K562 (cell line): ENCODE results near the gene C1QBP.

Source experiments
- MEIS2 ChIP-seq: fragments of 450-650 bp; IDR thresholded peaks from 2 replicates; pipeline ENCODE4 v1.6.1; 2014; ENCODE audit warnings: mild to moderate bottlenecking; ENCODE audit not compliant: partially characterized antibody
- SP2 ChIP-seq: IDR thresholded peaks from 2 replicates; pipeline ENCODE4 v1.6.1; 2011; ENCODE audit warnings: mild to moderate bottlenecking, low read depth, low read length, moderate library complexity; ENCODE audit not compliant: poor library complexity, severe bottlenecking; ENCODE audit errors: extremely low read depth
- SPI1 ChIP-seq: IDR thresholded peaks from 2 replicates; pipeline ENCODE4 v1.6.1; 2011; ENCODE audit warnings: low read depth, low read length, control low read depth, borderline replicate concordance
- ZNF175 ChIP-seq: fragments of 200-800 bp; sonication (Bioruptor generic); IDR thresholded peaks from 2 replicates; pipeline ENCODE4 v1.6.1; 2016; ENCODE audit warnings: low read depth, mild to moderate bottlenecking, missing genetic modification characterization, missing compliant biosample characterization
- TF ChIP-seq, protein P1 (sequence below): fragments of 450-650 bp; IDR thresholded peaks from 2 replicates; pipeline ENCODE4 v1.6.1; 2016; ENCODE audit warnings: low read depth, mild to moderate bottlenecking, moderate library complexity
- TF ChIP-seq, protein P2 (sequence below): fragments of 450-650 bp; IDR thresholded peaks from 2 replicates; pipeline ENCODE4 v1.7.1; 2018; ENCODE audit warnings: mild to moderate bottlenecking, low read depth; ENCODE audit not compliant: partially characterized antibody
- TF ChIP-seq, protein P3 (sequence below): sonication (generic); formaldehyde crosslinking; IDR thresholded peaks from 2 replicates; pipeline ENCODE4 v1.8.1; 2022; ENCODE audit warnings: missing genetic modification reagents

DNA sequence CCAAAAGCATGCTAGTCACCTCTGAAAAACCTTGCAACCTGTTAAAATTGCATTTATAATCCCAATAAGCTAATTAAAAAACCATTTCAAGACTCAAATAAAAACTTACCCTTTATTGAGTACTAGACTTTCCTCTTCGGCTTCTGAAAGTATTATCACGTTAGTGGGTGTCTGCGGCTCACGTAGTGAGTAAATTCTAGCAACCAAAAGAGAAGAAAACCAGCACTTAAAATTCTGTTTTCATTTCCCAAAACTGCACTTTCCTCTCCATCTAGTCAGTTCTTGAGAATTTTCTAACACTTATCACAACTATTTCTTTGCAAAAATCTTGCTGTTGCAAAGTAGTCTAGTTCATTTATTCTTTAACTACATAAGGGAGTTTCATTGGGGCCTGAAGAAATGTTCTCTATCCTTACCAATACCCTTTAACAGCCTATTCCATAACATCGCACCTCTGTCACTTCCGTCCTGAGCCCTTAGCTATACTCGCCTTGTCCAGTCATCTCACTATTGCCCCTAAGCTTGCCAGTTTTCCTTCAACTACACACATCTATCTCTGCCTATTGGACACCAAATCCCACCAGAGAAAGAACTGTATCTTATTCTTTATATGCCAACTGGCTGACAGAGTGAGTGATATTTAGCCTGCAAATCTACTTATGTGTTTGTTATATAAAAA lies 28.2 kb downstream of the C1QBP start:
- no peak for TF ChIP-seq ZNF175
- TF ChIP-seq SP2 = no peak
- TF ChIP-seq, protein P1, sequence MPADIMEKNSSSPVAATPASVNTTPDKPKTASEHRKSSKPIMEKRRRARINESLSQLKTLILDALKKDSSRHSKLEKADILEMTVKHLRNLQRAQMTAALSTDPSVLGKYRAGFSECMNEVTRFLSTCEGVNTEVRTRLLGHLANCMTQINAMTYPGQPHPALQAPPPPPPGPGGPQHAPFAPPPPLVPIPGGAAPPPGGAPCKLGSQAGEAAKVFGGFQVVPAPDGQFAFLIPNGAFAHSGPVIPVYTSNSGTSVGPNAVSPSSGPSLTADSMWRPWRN = no peak
- TF ChIP-seq, protein P2, sequence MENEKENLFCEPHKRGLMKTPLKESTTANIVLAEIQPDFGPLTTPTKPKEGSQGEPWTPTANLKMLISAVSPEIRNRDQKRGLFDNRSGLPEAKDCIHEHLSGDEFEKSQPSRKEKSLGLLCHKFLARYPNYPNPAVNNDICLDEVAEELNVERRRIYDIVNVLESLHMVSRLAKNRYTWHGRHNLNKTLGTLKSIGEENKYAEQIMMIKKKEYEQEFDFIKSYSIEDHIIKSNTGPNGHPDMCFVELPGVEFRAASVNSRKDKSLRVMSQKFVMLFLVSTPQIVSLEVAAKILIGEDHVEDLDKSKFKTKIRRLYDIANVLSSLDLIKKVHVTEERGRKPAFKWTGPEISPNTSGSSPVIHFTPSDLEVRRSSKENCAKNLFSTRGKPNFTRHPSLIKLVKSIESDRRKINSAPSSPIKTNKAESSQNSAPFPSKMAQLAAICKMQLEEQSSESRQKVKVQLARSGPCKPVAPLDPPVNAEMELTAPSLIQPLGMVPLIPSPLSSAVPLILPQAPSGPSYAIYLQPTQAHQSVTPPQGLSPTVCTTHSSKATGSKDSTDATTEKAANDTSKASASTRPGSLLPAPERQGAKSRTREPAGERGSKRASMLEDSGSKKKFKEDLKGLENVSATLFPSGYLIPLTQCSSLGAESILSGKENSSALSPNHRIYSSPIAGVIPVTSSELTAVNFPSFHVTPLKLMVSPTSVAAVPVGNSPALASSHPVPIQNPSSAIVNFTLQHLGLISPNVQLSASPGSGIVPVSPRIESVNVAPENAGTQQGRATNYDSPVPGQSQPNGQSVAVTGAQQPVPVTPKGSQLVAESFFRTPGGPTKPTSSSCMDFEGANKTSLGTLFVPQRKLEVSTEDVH = no peak
- TF ChIP-seq, protein P3, sequence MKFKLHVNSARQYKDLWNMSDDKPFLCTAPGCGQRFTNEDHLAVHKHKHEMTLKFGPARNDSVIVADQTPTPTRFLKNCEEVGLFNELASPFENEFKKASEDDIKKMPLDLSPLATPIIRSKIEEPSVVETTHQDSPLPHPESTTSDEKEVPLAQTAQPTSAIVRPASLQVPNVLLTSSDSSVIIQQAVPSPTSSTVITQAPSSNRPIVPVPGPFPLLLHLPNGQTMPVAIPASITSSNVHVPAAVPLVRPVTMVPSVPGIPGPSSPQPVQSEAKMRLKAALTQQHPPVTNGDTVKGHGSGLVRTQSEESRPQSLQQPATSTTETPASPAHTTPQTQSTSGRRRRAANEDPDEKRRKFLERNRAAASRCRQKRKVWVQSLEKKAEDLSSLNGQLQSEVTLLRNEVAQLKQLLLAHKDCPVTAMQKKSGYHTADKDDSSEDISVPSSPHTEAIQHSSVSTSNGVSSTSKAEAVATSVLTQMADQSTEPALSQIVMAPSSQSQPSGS (CRISPR knock-in tag) = no peak
- no peak for TF ChIP-seq MEIS2
- TF ChIP-seq SPI1 = no peak
